SH-SY5Y (cell line): ENCODE measurements around the gene RHOXF2.

Experiments
- GATA2 ChIP-seq: IDR thresholded peaks from 2 replicates; pipeline ENCODE4 v1.6.1; 2011; ENCODE audit warnings: mild to moderate bottlenecking, low read depth, low read length
- GATA3 ChIP-seq: IDR thresholded peaks from 2 replicates; pipeline ENCODE4 v1.6.1; 2011; ENCODE audit warnings: low read depth, mild to moderate bottlenecking, low read length, moderate library complexity

DNA sequence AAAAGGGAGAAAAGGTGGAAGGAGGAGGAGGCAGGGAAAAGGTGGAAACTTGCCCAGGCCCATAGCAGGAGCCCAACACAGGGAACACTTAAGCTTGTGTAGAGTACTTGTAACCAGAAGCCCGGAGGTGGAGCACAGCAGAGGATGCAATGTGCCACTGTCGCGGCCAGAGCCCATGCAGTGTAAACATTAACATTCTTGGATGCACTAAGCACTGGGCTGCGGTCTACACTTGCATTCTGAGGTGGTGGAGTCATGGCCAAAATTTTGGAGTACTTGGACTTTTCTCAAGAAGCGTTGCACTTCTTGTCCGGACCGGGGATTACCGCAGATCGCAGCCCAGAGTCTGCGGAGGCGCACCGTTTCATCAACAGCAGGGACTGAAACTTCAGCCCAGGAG is 38.2 kb upstream of the RHOXF2 start:
- no peak for TF ChIP-seq GATA3
- TF ChIP-seq GATA2 = no peak
